Measurements from ENCODE around the gene NDUFA13.
A peak's percentile ranks its signal among the peaks of the same experiment; 100 is the strongest.
"Not testable (repeated sequence)": the region's sequence is repeated elsewhere in the genome, so short reads cannot be mapped to it uniquely, and the experiment has no call there.

Gene NDUFA13

DNA sequence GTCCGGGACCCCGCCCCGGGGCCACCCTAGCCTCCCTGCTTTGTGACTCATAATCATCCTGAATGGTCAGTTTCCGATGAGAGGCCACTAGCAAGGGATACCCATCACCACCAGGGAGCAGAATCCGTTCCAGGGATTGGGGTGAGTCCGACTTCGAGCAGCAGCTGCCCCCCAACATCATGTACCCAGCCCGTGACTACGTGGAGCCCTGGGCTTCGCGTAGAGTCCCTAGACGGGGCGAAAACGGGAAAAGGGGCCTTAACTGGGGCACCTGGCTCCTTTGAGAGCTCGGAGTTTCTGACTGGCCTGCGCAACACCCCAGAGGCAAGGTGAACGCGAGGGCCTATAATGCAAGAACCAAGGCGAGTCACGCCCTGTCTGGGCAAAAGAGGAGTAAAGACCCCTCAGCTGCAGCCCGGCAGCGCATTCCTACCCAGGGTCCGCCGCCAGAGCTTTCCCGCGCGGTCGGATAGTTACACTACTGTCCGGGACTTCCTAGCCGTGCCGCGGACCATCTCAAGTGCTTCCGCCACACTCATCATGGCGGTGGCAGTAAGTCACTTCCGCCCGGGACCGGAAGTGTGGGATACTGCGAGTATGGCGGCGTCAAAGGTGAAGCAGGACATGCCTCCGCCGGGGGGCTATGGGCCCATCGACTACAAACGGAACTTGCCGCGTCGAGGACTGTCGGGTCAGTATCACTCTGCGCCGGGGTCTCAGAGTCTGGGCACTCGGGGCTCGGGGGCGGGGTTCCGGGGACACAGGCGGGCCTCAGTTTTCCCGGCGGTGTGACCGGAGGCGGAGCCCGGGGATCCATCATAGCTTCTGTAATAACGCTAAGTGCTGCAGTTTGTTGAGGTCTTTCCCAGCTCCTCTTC lies at the start of gene NDUFA13:
TSS of gene NDUFA13 (plus strand) at position 584 of the 878 bp plus-strand sequence. CDS start at position 598, 14 bp downstream.
- peak; percentile 82 for DNase-seq

DNA sequence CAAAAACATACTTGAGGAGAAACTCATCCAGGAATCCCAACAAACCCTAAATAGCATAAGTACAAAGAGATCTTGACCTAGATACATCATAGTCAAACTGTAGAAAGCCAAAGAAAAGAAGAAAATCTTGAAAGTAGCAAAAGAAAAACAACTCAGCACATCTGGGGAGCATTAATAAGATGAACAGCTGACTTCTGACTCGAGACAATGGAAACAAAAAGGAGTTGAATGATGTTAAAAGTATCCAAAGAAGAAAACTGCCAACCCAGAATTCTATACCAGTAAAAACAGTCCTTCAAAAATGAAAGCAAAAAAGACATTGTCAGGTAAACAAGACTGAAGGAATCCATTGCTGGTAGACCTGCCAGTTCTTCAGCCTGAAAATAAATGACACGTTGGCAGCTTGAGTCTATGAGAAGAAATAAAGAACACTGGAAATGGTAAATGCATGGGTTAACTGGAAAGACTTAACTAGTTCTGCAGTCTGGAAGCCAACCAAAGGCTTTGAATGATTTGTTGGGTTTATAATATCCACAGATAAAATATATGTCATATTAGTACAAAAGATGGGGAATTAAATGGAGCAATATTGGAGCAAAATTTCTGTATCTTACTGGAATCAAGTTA lies 47.5 kb upstream of the NDUFA13 start:
- peak; percentile 2 for DNase-seq

DNA sequence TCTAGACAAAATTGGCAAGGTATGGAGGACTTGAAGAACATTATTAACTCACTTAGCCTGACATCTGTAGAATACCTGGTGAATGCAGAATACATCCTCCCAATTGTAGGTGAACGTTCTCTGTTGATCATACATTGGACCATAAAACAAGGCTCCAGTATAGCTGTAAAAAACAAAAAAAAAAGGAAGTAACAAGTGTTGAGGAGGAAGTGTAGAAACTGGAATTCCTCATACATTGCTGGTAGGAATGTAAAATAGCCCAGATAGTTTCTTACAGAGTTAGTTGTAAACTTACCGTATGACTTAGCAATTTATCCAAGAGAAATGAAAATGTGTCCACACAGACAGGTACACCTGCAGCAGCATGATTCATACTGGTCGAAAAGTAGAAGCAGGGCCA lies 45.4 kb upstream of the NDUFA13 start:
- DNase-seq: no peak

DNA sequence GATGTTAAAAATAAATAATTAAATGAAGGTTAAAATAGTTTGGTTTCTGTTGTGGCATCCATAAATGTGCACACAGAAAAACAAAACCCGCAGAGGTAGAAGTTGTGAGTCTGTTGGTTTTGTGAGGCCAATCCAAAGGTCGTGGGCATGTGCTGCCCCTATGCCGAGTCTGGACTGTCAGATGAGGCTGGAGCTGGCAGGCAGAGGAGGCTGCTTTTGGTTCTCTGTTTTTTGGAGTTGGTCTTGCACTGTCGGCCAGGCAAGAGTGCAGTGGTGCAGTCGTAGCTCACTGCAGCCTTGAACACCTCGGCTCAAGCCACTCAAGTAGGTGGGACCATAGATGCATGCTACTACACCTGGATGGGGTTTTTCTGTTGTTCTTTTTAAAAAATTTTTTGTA lies 44.3 kb upstream of the NDUFA13 start:
- DNase-seq: no peak

DNA sequence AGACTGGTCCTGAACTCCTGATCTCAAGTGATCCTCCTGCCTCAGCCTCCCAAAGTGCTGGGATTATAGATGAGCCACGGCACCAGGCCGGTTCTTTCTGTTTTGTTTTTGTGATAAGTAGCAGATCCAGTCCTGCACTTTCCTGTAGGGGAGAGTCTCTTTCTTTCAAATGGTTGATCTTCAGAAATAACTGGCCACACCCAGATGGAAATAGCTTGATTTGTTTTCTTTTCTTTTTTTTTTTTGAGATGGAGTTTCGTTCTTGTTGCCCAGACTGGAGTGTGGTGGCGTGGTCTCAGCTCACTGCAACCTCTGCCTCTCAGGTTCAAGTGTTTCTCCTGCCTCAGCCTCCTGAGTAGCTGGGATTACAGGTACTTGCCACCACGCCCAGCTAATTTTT lies 43.9 kb upstream of the NDUFA13 start:
- not testable (repeated sequence) for DNase-seq

DNA sequence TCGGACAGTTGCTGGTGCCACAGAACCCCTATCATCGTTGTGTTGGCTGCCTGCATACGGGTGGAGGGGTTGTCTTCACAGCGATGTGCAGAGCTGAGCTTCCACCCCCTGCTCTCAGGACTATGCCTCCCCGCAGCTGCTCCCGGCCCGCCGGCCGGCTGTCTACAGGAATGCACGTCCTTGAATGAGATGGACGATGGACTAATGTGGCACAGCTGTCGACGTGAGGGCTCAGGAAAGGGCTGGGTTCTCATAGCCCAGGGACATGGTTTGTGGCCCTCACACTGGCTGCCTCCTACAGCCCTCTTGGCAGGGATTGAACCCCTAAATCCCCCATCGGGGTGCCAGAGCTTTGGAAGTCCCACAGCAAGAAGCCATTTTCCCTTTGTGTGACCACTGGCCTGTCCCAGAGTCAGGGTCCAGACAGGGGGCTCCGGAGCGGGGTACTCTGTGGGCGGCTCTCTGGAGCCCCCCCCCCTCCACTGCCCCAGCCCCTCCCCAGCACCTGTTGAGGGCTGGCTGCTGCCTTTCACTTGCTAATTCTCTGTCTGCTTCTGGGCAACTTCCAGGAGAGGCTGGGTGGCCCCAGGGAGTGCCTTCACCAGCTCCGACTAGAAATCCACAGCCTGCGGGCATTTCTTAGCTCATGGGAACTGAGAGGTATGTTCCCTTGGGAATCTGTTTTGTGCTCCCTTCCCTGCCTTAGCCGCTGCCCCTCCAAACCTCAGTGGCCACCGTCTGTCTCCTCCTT lies 40.8 kb upstream of the NDUFA13 start:
- no peak for DNase-seq

DNA sequence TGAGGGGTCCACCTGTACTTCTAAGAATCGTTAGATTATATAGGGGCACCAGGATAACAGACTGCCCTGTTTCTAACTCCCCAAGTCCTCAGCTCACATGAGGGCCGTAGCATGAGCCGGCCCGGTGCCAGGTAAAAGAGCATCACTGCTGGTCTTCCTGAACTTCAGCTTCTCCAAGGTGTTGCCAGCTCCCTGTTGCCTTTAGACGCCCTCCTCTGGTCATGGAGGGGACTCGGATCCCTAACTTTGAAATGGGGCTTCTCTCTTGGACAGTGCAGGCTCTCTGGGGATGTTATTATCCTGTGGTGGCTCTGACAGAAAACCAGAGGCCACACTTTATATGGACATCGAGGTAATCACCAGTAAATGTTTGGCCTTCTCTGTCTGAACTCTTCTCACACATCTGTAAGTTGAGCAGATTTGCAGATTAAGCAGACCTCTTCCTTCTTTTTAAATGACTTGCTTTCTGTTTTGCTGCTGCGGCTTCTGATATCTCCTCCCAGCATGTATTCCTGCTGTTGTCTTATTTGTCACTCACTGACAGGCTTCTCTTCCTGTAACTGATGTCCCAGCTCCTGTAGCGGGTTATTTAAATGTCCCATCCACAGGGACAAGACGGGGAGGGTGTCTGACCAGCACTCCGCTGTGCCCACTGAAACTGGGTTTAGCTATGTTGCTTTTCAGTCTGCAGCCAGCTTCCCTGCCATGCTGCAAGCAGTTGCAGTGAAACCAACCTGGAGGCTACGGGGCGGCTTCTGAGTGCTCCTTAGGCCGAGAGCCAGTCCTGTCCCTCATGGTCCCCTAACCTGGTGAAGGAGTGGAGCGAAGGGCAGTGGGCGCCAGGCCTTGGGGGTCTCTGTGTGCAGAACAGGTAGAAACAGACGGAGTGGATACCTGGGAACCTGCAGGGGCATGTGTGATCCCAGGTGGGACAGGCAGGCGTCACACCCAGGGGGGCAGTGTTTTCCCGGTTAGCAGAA lies 39.9 kb upstream of the NDUFA13 start:
- DNase-seq: no peak

DNA sequence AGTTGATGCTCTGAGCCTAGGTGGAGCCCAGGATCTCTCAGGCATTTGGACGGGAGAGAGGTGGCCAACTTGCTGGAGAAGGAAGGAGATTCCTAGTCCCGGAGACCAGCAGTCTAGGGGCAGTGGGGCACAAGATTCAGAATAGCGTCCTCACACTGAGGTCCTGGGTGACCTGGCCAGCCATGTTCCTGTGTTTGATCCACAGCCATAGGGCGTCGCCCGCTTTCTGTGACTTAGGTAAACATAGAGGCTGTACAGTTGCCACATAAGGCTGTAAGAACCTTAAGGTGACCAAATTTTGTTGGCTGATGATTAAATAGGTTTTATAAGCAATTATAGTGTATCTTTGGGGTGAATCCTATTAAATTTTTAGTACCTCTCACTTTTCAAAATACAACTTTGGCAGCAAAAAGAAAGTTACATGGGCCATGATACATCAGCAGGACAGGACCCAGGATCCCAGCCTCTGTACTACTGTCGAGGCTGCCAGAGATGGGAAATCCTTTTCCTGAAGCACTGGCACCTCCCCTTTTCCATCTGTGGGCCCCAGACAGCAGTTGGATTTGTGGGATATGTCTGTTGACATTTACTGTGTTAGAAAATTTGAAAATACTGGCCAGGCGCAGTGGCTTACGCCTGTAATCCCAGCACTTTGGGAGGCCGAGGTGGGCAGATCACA lies 38.2 kb upstream of the NDUFA13 start:
- no peak for DNase-seq

DNA sequence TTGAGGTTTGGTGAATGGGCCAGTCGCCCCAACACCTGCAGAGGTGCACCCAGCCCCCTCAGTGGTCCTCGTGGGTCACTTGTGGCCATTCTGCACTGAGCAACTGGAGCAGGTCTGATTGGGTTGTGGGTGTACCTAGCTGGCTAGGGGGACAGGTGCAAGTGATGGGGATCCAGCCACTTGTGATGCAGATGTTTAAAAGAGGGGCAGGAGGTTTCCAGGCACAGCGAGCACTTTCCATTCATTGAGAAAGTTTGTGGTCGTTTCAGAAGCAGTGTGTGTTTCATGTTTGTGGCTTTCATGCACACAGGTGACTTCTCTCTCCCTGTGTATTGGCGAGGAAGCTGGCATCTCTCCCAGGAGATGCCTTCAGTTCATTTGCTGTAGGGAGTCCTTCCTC lies 35.3 kb upstream of the NDUFA13 start:
- DNase-seq: no peak

DNA sequence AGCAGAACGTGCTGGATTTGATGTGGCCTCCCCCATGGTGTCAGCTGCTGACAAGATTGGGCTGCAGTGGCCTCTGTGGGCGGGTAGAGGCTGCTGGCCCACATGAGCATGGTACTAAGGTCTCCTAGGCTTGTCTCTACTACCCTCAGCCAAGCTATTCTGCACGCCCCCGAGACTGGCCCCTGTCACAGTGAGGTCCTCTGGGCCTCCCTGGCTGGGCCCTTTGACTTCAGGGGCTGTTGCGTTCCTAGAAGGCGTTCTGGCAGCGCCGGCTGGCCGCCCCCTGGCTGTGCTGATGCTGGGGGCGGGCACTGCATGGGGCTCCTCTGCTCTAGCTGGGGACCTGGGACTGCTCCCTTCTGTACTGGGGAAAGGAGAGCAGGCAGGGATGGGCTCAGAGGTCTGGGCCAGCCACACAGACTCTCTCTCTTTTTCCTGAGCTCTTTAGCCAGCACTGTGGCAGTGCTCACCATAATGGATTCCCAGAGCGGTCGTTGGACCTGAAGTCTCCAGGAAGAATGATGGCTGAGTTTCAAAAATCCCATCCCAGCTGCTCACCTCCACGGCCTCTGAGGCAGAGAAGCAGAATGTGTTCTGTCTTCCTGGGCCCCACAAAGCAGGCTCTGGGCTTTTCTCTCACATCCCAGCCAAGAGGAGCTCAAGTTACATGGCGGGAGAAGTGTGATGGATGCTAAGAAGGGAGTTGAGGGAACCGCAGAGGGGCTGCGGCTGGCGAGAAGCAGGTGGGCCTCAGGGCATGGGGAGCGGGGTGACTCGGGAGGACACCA lies 33.0 kb upstream of the NDUFA13 start:
- DNase-seq: no peak

DNA sequence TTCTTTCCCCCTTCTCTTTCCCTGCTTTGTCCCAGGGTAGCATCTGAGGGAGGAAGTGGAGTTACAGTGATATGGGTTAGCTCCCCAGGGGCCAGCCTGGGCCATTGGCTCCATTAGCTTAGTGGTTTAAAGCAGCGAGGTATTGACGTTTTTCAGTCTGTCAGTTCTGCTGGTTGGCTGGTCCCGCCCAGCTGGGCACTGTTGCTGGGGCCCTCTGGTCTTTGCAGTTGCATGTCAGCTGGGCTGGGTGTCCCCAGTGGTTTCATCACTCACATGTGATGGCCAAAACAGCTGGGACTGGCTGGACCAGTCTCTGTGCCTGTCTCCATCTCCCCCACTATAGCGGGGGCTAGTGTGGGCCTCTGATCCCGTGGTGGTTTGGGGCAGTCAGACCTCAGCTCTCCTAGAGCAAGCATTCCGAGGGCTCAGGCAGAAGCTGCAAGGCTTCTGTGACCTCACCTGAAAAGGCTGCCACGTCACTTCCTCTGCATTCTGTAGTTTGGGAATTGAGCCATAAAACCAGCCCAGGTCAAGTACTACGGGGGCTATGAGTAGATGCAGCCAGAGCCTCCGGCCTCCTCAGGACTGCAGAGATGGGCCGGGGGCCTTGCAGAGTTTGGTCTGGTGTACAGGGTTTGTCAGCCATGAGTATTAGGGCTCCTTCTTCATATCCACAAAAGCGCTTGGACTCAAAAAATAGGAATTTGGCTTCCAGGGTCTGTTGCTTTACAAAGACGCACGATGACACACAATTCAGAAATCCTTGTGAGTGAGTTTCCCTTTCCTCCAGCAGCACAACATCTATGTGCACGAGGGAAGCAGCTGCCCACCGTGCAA lies 30.6 kb upstream of the NDUFA13 start:
- DNase-seq: no peak

DNA sequence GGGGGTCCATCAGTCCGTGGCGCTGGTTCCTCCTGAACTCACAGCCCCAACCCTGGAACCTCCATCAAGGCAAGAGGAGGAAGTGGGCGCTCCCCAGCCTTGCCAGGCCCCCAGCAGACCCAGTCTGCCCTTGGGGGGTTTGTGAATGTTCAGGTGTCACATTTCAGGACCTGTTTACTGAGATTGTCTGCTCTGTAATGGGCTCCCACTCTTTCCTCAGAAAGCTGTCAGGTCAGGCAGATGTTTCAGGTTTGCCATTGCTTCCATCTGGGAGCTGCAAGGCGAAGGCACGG lies 30.1 kb upstream of the NDUFA13 start:
- DNase-seq: no peak

DNA sequence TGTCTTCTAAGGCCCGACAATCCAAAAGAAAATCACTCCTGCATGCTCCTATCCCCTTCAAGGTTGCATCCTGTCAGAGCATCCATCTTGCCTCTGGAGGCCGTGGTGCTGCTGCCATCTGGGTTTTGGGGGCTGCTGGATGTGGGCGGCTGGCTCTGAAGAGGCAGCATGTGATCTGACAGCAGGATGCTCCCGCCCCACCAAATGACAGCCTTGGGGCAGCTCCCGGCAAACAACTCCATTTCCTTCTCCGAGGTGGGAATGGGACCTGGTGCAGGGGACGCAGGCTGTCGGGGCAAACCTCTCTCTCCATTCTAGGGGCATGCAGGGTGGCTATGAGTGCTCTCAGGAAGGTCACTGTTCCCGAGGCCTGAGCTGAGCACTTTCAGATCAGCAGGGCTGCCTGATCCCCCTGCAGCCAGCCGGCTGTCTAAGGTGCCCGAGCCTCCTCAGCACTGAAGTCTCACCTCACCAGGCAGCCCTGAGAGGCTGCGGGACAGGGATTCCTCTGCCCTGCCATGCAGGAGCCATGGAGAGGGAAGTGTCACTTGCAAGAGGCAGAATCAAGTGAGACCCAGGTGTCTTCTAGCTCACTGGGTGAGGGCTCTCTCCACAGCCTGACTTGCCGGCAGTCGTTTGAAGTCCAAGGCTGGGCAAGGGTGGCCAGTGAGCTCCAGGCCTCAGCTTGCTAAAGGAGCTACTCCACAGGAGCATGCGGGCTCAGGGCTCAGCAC lies 29.5 kb upstream of the NDUFA13 start:
- DNase-seq: no peak

DNA sequence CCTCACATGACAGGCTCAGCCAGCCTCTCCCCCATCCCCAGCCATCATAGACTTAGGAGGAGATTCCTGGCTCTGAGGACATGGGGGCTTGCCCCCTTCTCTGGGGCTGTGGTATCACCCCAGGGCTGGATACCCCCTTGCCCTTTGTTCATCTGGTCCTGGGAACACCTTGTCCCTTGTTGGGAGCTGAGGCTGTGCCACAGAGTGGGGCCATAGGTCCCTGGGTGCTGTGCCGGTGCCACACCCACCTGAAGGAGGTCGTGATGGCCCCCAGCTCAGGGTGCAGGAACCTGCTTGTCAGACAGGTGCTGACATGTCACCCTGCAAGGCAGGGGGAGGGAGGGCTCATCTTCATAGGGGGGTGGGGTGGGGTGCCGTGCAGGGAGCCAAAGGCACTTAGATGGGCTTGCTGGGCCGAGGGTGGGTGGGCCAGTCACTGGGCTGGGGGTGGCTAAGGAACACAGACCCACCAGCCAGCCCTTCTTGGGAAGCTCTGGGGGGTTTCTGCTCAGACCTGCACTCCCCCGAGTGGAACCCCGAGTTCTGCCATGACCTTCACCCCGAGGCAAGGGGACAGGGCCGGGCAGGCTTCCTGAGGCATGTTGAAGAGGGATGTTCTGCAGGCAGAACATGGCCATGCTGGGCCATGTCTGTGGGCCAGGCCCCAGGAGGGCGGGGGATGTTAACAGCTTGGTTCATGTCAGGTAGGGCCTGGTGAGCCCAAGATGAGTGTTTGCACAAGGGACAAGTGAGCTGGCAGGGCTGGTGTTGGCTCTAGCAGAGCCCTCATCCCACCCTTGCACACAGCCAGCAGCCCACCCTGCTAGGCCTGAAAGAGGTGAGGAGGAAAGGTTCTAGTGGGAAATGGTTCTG lies 28.7 kb upstream of the NDUFA13 start:
- DNase-seq: no peak

DNA sequence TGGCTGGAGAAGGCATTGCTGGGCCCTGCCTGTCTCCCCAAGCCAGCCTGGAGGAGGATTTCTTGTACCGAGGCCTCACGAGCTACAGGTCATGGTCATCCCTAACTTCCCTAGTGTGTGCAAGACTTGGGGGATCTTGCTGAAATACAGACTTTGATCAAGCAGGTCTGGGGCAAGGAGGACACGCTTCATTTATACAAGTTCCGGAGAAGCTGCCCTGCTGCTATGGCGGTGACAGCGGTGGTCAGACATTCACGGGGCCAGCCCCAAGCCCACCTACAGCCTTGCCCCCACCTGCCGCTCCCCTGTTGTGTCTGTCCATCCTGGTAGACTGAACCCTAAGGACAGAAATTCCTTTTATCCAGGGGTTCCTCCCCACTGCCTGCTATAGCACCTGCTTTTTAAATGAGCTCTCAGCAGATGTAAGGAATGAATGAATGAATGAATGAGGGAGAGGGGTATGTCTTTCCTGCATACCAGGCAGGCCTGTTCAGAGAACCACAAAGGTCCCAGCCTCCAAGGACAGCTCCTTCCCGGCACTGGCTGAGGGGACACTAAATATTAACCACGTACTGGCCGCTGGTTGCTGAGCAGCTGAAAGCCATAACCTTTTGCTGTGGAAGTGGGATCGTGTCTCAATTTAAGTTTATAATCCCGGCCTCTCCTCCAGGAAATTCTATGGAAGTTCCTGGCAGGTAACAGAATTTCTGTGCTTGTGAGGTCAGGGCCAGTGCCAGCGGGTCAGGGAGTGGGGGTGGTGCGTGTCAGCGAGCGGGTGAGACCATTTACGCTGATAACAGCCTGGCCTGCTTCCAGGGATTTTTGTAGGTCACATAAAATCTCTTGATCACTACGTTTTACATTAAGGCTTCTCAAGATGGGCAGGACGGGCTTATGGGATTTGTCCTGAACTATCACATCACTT lies 27.8 kb upstream of the NDUFA13 start:
- DNase-seq: peak; percentile 26

DNA sequence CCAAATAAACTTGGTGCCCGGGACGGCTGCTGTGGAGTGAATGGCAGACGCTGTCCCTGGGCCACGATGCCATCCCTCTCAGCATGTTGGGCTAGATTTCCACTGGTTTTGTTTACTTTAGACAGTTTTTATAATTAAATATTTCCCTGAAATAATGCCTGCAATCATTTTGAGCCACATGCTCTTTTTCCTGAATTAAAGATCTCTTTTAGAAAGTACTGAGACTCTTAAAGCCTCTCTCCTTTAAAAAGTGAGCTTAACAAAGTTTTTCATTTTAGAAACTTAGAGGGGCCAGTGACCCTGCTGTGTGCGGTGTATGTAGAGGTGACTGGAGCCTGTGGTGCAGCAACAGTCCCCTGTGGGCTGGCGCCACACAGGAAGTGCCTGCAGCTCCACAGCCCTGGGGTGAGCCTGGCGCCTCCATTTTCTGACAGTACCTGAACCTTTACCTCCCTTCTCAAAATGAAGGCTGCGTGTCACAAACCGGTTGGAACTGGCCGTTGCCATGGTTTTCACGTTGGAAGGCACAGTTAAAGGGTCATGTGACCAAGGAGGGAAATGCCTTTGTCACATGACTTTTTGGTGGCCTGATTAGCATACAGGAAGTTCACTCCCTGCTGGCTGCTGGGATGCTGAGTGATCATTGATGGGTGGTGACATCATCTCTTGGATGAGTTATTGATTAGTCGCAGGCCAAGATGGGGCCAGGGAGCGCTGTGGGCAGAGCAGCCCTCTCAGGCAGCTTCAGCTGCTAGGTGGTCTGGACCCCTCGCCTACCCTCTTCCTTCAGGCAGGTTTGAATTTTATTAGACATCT lies 26.9 kb upstream of the NDUFA13 start:
- DNase-seq: peak; percentile 93
